Spinal cord (tissue), 10 donors: ENCODE results near the gene FRYL. TPM values are rescaled to one million over a fixed set of nuclear protein-coding genes. Genes with fewer than 3 reads are reported as not detected.
A peak's percentile ranks its signal among the peaks of the same experiment; 100 is the strongest.
"Not testable (repeated sequence)": the region's sequence is repeated elsewhere in the genome, so short reads cannot be mapped to it uniquely, and the experiment has no call there.

Experiments
- DNase-seq, 6 donors: peaks; one replicate each; pipeline versions ENCODE4 v3.0.0 to v3.0.0-alpha.2; 2013 to 2015; ENCODE audit warnings: low spot score in 6 of 6, low read depth in 4 of 6
- H3K27ac ChIP-seq: one replicate; pipeline ENCODE4 v1.5.1; 2013; ENCODE audit warnings: low read depth, low read length, control low read depth
- H3K27me3 ChIP-seq: one replicate; pipeline ENCODE4 v1.6.1; 2013; ENCODE audit warnings: low read length; ENCODE audit not compliant: control insufficient read depth, insufficient read depth
- H3K36me3 ChIP-seq: one replicate; pipeline ENCODE4 v1.6.1; 2013; ENCODE audit warnings: low read length; ENCODE audit not compliant: control insufficient read depth, insufficient read depth
- H3K4me1 ChIP-seq: one replicate; pipeline ENCODE4 v1.6.1; 2013; ENCODE audit warnings: low read length; ENCODE audit not compliant: control insufficient read depth, insufficient read depth
- H3K4me3 ChIP-seq: one replicate; pipeline ENCODE4 v1.5.1; 2013; ENCODE audit warnings: low read depth, low read length, control low read depth
- H3K9me3 ChIP-seq: one replicate; pipeline ENCODE4 v1.6.1; 2013; ENCODE audit warnings: low read length; ENCODE audit not compliant: control insufficient read depth, insufficient read depth
- WGBS: methylation state at CpG from one replicate; pipeline ENCODE4 v1.1.5; 2013; ENCODE audit warnings: missing lambda C conversion rate; ENCODE audit not compliant: insufficient coverage; 5-methylcytosine and 5-hydroxymethylcytosine counted together
- polyA plus RNA-seq, 2 donors: library from polyadenylated mRNA; unstranded; fragments of 120-200 nt; gene quantifications; one replicate each; pipeline ENCODE4 v1.2.1, GENCODE V29; 2013; ENCODE audit not compliant: insufficient read length in 2 of 2
- small RNA-seq: library from RNA; depleted of rRNA; stranded (forward); fragments of <200 nt; gene quantifications from one replicate; pipeline ENCODE3, GENCODE V24; 2014; ENCODE audit warnings: low replicate concordance
- total RNA-seq, 2 donors: library from RNA; depleted of rRNA in 1 of 2; stranded (reverse); fragments of 120-200 nt in 1 of 2; fragments of >200 nt in 1 of 2; gene quantifications; one replicate each; pipeline versions ENCODE4 v1.2.3 to v1.2.4, GENCODE V29; 2013 to 2014
- donor health status: healthy.

Gene FRYL
- total and polyA plus RNA-seq, 4 donors, result 27.0 to 120 (median 55.7) TPM

DNA sequence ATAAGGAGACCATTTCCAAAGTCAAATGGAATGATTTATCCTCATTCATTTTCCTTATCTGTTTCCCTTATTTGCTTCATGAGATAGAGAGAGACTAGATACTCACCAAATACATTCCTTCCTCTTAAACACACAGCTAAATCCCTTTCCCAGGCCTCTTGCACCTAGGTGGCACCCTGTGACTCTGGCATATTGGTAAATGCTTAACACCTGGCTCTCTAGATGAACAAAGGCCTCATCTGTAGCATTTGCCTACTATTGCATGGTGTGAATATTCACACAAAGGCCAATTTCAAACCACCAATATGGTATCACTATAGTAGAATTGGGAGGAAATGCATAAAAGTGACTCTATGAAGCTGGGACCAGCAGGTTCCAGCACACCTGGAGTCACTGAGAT, 319.1 kb downstream of the FRYL start:
- Histone ChIP-seq H3K36me3 (no peaks in the 10 kb centered on the region), H3K4me3 (no peak overlapping the region), H3K4me1 (no peaks in the 10 kb centered on the region), H3K9me3 (peaks cover 2% of the 10 kb centered on the region), H3K27ac (no peak overlapping the region), H3K27me3 (no peaks in the 10 kb centered on the region)
- no peak for DNase-seq

DNA sequence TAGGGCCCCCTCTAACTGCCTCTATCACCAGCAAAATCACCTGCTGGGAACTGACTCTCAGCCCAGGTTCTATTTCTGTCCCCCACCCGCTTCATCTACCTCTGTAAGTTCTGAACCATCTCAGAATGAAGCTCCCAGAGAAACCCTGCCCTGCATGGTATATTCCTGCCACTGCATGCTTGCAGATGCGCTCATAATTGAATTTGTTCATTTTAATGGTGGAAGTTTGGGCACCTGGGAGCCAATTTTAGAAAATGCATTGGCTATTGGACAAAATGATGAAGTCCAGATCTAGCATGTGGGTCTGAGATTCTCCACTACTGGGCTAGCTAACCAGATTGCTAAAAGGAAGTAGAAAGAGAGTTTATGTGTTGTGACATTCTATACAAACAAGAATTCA, 325.5 kb downstream of the FRYL start:
- peaks cover 2% of the 10 kb centered on the region for H3K9me3 ChIP-seq
- H3K27ac ChIP-seq, result no peak overlapping the region
- H3K27me3 ChIP-seq, result no peaks in the 10 kb centered on the region
- no peaks in the 10 kb centered on the region for H3K36me3 ChIP-seq
- no peak for DNase-seq
- H3K4me1 ChIP-seq, result no peaks in the 10 kb centered on the region
- 100% methylated on average over 1 of the region's 2 CpGs for WGBS
- no peak overlapping the region for H3K4me3 ChIP-seq

DNA sequence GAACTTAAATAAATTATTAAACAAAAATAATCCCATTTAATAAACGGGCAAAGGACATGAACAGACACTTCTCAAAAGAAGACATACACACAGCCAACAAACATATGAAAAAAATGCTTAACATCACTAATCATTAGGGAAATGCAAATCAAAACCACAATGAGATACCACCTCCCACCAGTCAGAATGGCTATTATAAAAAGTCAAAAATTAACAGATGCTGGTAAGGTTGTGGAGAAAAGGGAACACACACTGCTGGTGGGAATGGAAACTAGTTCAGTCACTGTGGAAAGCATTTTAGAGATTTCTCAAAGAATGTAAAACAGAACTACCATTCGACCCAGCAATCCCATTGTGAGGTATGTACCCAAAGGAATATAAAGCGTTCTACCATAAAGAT, 328.4 kb downstream of the FRYL start:
- not testable (repeated sequence) for H3K36me3 ChIP-seq, H3K27me3 ChIP-seq, H3K4me3 ChIP-seq, H3K4me1 ChIP-seq, H3K27ac ChIP-seq, H3K9me3 ChIP-seq, DNase-seq
- WGBS, result no CpG with 5 or more reads among the region's 3 CpGs

DNA sequence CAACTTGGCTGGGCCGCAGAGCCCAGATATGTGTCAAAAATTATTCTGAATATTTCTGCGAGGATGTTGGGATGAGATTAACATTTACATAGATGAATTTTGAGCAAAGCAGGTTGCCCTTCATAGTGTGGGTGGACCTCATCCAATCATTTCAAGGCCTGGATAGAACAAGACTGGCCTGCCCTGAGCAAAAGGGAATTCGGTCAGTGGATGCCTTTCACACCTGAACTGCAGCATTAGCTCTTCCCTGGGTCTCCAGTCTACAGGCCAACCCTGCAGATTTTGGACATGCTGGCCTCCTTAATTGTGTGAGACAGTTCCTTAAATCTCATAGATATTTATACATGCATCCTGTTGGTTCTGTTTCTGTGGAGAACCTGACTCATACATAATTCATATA, 329.3 kb downstream of the FRYL start:
- no peaks in the 10 kb centered on the region for H3K9me3 ChIP-seq
- H3K36me3 ChIP-seq, result no peaks in the 10 kb centered on the region
- H3K27ac ChIP-seq, result no peak overlapping the region
- WGBS, result 92% methylated on average over 2 of the region's 3 CpGs
- no peaks in the 10 kb centered on the region for H3K27me3 ChIP-seq
- H3K4me1 ChIP-seq, result no peaks in the 10 kb centered on the region
- no peak overlapping the region for H3K4me3 ChIP-seq
- no peak for DNase-seq

DNA sequence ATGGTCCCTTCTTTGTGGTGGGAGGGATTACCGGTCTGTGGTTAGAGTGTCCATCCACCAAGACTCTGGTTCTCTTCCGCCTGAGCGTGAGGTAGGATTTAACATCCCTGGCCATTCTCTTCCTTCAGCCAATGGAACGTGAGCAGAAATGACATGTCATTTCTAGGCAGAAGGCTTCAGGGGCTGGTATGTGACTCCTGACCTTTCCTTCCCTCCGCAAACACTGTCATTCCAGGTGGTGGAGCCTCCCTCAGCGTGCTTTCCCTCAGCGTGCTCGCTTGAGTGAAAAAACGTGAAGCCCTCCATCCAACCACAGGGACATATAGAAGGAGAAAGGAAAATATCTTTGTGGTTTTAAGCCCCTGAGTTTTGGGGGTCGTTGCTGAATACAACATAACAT, 330.9 kb downstream of the FRYL start:
- no peaks in the 10 kb centered on the region for H3K9me3 ChIP-seq
- H3K27ac ChIP-seq, result no peak overlapping the region
- H3K36me3 ChIP-seq, result no peaks in the 10 kb centered on the region
- H3K4me3 ChIP-seq, result no peak overlapping the region
- no peaks in the 10 kb centered on the region for H3K27me3 ChIP-seq
- no peak for DNase-seq
- no peaks in the 10 kb centered on the region for H3K4me1 ChIP-seq
- WGBS, result 100% methylated on average over 2 of the region's 10 CpGs

Small RNA genes lying within 50 kb of the gene (small RNA-seq; reads per million reads assigned to genes)
- 0.39 reads per million, percentile 44 among the genes with 10 or more reads in this experiment for gene RNU5E-3P

Other genes with a start within 250 kb of the FRYL start
- 100 to 1,000 TPM; 193 to 262 TPM for gene OCIAD1, start 50.8 kb upstream of the FRYL start, total RNA-seq
- gene OCIAD1, start 50.8 kb upstream of the FRYL start, polyA plus RNA-seq, result 100 to 1,000 TPM; 354 to 389 TPM
- 10 to 100 TPM; 16.4 to 17.2 TPM for gene OCIAD2, start 126.5 kb upstream of the FRYL start, total RNA-seq
- 100 to 1,000 TPM; 111 to 117 TPM for gene OCIAD2, start 126.5 kb upstream of the FRYL start, polyA plus RNA-seq
- gene CWH43, start 206.0 kb upstream of the FRYL start, total RNA-seq, result not detected
- gene CWH43, start 206.0 kb upstream of the FRYL start, polyA plus RNA-seq, result under 1 TPM in 1 of 2 donors, not detected in 1; 0.11 TPM